HEK293 (cell line): Measurements from ENCODE around the gene PPIL4.

Experiments used
- CTCF ChIA-PET: fragments of 350-600 bp; formaldehyde crosslinking; extraction: SDS; loops from one replicate; lab custom pipeline; 2021; ENCODE audit warnings: antibody characterized with exemption; lab: Yijun Ruan, JAX
- POLR2A ChIA-PET: fragments of 300-600 bp; formaldehyde crosslinking; extraction: SDS; loops from one replicate; lab custom pipeline; 2020; ENCODE audit warnings: antibody characterized with exemption, inconsistent platforms; lab: Yijun Ruan, JAX
- H3K27ac ChIP-seq: fragments of 200-500 bp; sonication (Bioruptor generic); 2 replicates; pipeline ENCODE4 v1.5.1; 2014; ENCODE audit warnings: low read depth, low read length, control low read depth, inconsistent platforms; ENCODE audit errors: extremely low read depth
- H3K36me3 ChIP-seq, 2 experiments: fragments of 200-500 bp in 1 of 2; sonication (Bioruptor generic) in 1 of 2; 1 replicate in 1 of 2; 2 replicates in 1 of 2; pipeline ENCODE4 v1.5.1; 2014 to 2017; ENCODE audit warnings: inconsistent platforms in 2 of 2, low read length in 2 of 2; ENCODE audit not compliant: control insufficient read depth in 2 of 2, insufficient read depth in 1 of 2
- H3K4me1 ChIP-seq: fragments of 200-500 bp; sonication (Bioruptor generic); 2 replicates; pipeline ENCODE4 v1.5.1; 2014; ENCODE audit warnings: mild to moderate bottlenecking, low read length, inconsistent platforms; ENCODE audit not compliant: control insufficient read depth, insufficient read depth
- H3K4me3 ChIP-seq: 2 replicates; pipeline ENCODE4 v1.5.1; 2011; ENCODE audit warnings: low read depth, mild to moderate bottlenecking, control low read depth, low read length, moderate library complexity
- H3K9me3 ChIP-seq: fragments of 200-500 bp; sonication (Bioruptor generic); 2 replicates; pipeline ENCODE4 v1.5.1; 2014; ENCODE audit warnings: low read depth, low read length, inconsistent platforms; ENCODE audit not compliant: control insufficient read depth, insufficient read depth
- PRDM1 ChIP-seq: fragments of 450-650 bp; formaldehyde crosslinking; IDR thresholded peaks from 2 replicates; pipeline ENCODE4; 2016; ENCODE audit warnings: missing biosample characterization, missing genetic modification characterization
- SETDB1 ChIP-seq: IDR thresholded peaks from one replicate; pipeline ENCODE4 v1.6.1; 2017; ENCODE audit warnings: mild to moderate bottlenecking, low read length, moderate library complexity, mixed read lengths; ENCODE audit not compliant: insufficient read length
- ZBTB20 ChIP-seq: fragments of 450-650 bp; formaldehyde crosslinking; IDR thresholded peaks from 2 replicates; pipeline ENCODE4 v1.5.1; 2016; ENCODE audit warnings: missing biosample characterization, missing genetic modification characterization
- ZBTB48 ChIP-seq: fragments of 450-650 bp; formaldehyde crosslinking; IDR thresholded peaks from 2 replicates; pipeline ENCODE4 v1.5.1; 2016; ENCODE audit warnings: missing biosample characterization, missing genetic modification characterization
- ZFP41 ChIP-seq: fragments of 450-650 bp; formaldehyde crosslinking; IDR thresholded peaks from 2 replicates; pipeline ENCODE4 v1.5.1; 2016; ENCODE audit warnings: missing biosample characterization, missing genetic modification characterization, borderline replicate concordance
- ZNF121 ChIP-seq: fragments of 450-650 bp; formaldehyde crosslinking; IDR thresholded peaks from 2 replicates; pipeline ENCODE4 v1.5.1; 2016; ENCODE audit warnings: missing biosample characterization, missing genetic modification characterization
- ZNF133 ChIP-seq: fragments of 450-650 bp; formaldehyde crosslinking; IDR thresholded peaks from 2 replicates; pipeline ENCODE4 v1.5.1; 2016; ENCODE audit warnings: missing biosample characterization, missing genetic modification characterization
- ZNF146 ChIP-seq: fragments of 450-650 bp; formaldehyde crosslinking; IDR thresholded peaks from 2 replicates; pipeline ENCODE4 v1.5.1; 2016; ENCODE audit warnings: missing biosample characterization, missing genetic modification characterization
- ZNF202 ChIP-seq: fragments of 450-650 bp; formaldehyde crosslinking; IDR thresholded peaks from 2 replicates; pipeline ENCODE4 v1.5.1; 2016; ENCODE audit warnings: missing biosample characterization, missing genetic modification characterization, borderline replicate concordance
- ZNF239 ChIP-seq: fragments of 450-650 bp; formaldehyde crosslinking; IDR thresholded peaks from 2 replicates; pipeline ENCODE4 v1.5.1; 2016; ENCODE audit warnings: missing biosample characterization, missing genetic modification characterization
- ZNF266 ChIP-seq: fragments of 450-650 bp; formaldehyde crosslinking; IDR thresholded peaks from 2 replicates; pipeline ENCODE4 v1.5.1; 2016; ENCODE audit warnings: missing biosample characterization, missing genetic modification characterization, low read depth
- ZNF423 ChIP-seq: fragments of 450-650 bp; formaldehyde crosslinking; IDR thresholded peaks from 2 replicates; pipeline ENCODE4 v1.5.1; 2016; ENCODE audit warnings: missing biosample characterization, missing genetic modification characterization
- ZNF549 ChIP-seq: fragments of 450-650 bp; IDR thresholded peaks from 2 replicates; pipeline ENCODE4 v1.5.1; 2018; ENCODE audit warnings: missing biosample characterization, missing genetic modification characterization, mild to moderate bottlenecking, inconsistent platforms, moderate library complexity
- ZNF600 ChIP-seq: fragments of 450-650 bp; formaldehyde crosslinking; IDR thresholded peaks from 2 replicates; pipeline ENCODE4 v1.5.1; 2016; ENCODE audit warnings: missing biosample characterization, missing genetic modification characterization
- ZNF707 ChIP-seq: fragments of 450-650 bp; formaldehyde crosslinking; IDR thresholded peaks from 2 replicates; pipeline ENCODE4 v1.5.1; 2016; ENCODE audit warnings: missing biosample characterization, missing genetic modification characterization
- ZNF837 ChIP-seq: fragments of 450-650 bp; formaldehyde crosslinking; IDR thresholded peaks from 2 replicates; pipeline ENCODE4 v1.5.1; 2016; ENCODE audit warnings: missing biosample characterization, missing genetic modification characterization
- TF ChIP-seq, protein P1 (sequence below): fragments of 450-650 bp; formaldehyde crosslinking; IDR thresholded peaks from 2 replicates; pipeline ENCODE4 v1.5.1; 2016; ENCODE audit warnings: missing biosample characterization, missing genetic modification characterization
- TF ChIP-seq, protein P2 (sequence below): fragments of 450-650 bp; formaldehyde crosslinking; IDR thresholded peaks from 2 replicates; pipeline ENCODE4 v1.5.1; 2016; ENCODE audit warnings: missing biosample characterization, missing genetic modification characterization
- TF ChIP-seq, protein P3 (sequence below): fragments of 450-650 bp; formaldehyde crosslinking; IDR thresholded peaks from 2 replicates; pipeline ENCODE4 v1.5.1; 2017; ENCODE audit warnings: missing biosample characterization, missing genetic modification characterization
- TF ChIP-seq, protein P4 (sequence below): fragments of 450-650 bp; formaldehyde crosslinking; IDR thresholded peaks from 2 replicates; pipeline ENCODE4 v1.5.1; 2016; ENCODE audit warnings: missing biosample characterization, missing genetic modification characterization
- TF ChIP-seq, protein P5 (sequence below): fragments of 450-650 bp; formaldehyde crosslinking; IDR thresholded peaks from 2 replicates; pipeline ENCODE4 v1.5.1; 2016; ENCODE audit warnings: missing biosample characterization, missing genetic modification characterization
- TF ChIP-seq, protein P6 (sequence below): fragments of 450-650 bp; formaldehyde crosslinking; IDR thresholded peaks from 2 replicates; pipeline ENCODE4 v1.5.1; 2016; ENCODE audit warnings: missing biosample characterization, missing genetic modification characterization
- TF ChIP-seq, protein P7 (sequence below): fragments of 450-650 bp; formaldehyde crosslinking; IDR thresholded peaks from 2 replicates; pipeline ENCODE4 v1.5.1; 2016; ENCODE audit warnings: missing biosample characterization, missing genetic modification characterization

The PPIL4 gene

DNA sequence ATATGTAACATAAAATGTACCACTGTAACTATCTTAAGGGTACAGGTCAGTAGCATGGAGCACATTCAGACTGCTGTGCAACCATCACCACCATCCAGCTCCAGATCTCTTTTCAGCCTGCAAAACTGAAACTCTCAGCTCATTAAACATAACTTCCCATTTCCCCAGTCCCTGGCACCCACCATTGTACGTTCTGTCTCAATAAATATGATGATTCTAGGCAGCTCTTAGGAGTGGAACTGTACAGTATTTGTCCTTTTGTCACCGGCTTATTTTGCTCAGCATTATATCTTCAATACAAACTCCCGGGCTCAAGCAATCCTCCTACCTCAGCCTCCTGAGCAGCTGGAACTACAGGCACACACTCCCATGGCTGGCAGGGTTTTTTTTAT lies 62.5 kb downstream of the PPIL4 start:
- ChIA-PET POLR2A (interaction anchor here (1.4 kb wide), 1 partner anchor 9 kb away, joined by 3 read pairs; no protein-coding TSS in a partner anchor), CTCF (no interaction called here)
- H3K27ac ChIP-seq: no peak overlapping the region
- TF ChIP-seq, protein P1, sequence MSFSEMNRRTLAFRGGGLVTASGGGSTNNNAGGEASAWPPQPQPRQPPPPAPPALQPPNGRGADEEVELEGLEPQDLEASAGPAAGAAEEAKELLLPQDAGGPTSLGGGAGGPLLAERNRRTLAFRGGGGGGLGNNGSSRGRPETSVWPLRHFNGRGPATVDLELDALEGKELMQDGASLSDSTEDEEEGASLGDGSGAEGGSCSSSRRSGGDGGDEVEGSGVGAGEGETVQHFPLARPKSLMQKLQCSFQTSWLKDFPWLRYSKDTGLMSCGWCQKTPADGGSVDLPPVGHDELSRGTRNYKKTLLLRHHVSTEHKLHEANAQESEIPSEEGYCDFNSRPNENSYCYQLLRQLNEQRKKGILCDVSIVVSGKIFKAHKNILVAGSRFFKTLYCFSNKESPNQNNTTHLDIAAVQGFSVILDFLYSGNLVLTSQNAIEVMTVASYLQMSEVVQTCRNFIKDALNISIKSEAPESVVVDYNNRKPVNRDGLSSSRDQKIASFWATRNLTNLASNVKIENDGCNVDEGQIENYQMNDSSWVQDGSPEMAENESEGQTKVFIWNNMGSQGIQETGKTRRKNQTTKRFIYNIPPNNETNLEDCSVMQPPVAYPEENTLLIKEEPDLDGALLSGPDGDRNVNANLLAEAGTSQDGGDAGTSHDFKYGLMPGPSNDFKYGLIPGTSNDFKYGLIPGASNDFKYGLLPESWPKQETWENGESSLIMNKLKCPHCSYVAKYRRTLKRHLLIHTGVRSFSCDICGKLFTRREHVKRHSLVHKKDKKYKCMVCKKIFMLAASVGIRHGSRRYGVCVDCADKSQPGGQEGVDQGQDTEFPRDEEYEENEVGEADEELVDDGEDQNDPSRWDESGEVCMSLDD (tag by site-specific recombination): no peak
- TF ChIP-seq ZNF837 (tag by site-specific recombination): no peak
- TF ChIP-seq, protein P2, sequence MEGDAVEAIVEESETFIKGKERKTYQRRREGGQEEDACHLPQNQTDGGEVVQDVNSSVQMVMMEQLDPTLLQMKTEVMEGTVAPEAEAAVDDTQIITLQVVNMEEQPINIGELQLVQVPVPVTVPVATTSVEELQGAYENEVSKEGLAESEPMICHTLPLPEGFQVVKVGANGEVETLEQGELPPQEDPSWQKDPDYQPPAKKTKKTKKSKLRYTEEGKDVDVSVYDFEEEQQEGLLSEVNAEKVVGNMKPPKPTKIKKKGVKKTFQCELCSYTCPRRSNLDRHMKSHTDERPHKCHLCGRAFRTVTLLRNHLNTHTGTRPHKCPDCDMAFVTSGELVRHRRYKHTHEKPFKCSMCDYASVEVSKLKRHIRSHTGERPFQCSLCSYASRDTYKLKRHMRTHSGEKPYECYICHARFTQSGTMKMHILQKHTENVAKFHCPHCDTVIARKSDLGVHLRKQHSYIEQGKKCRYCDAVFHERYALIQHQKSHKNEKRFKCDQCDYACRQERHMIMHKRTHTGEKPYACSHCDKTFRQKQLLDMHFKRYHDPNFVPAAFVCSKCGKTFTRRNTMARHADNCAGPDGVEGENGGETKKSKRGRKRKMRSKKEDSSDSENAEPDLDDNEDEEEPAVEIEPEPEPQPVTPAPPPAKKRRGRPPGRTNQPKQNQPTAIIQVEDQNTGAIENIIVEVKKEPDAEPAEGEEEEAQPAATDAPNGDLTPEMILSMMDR (tag by site-specific recombination): no peak
- no peak for TF ChIP-seq ZNF600 (tag by site-specific recombination)
- TF ChIP-seq ZNF146 (tag by site-specific recombination): no peak
- TF ChIP-seq, protein P3, sequence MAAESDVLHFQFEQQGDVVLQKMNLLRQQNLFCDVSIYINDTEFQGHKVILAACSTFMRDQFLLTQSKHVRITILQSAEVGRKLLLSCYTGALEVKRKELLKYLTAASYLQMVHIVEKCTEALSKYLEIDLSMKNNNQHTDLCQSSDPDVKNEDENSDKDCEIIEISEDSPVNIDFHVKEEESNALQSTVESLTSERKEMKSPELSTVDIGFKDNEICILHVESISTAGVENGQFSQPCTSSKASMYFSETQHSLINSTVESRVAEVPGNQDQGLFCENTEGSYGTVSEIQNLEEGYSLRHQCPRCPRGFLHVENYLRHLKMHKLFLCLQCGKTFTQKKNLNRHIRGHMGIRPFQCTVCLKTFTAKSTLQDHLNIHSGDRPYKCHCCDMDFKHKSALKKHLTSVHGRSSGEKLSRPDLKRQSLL: no peak
- no peak for TF ChIP-seq ZBTB48 (tag by site-specific recombination)
- no peak for TF ChIP-seq ZNF121 (tag by site-specific recombination)
- no peak for TF ChIP-seq SETDB1
- TF ChIP-seq, protein P4, sequence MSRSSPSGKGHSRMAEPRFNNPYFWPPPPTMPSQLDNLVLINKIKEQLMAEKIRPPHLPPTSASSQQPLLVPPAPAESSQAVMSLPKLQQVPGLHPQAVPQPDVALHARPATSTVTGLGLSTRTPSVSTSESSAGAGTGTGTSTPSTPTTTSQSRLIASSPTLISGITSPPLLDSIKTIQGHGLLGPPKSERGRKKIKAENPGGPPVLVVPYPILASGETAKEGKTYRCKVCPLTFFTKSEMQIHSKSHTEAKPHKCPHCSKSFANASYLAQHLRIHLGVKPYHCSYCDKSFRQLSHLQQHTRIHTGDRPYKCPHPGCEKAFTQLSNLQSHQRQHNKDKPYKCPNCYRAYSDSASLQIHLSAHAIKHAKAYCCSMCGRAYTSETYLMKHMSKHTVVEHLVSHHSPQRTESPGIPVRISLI: no peak
- TF ChIP-seq ZNF707: no peak
- TF ChIP-seq ZNF239 (tag by site-specific recombination): no peak
- TF ChIP-seq, protein P5, sequence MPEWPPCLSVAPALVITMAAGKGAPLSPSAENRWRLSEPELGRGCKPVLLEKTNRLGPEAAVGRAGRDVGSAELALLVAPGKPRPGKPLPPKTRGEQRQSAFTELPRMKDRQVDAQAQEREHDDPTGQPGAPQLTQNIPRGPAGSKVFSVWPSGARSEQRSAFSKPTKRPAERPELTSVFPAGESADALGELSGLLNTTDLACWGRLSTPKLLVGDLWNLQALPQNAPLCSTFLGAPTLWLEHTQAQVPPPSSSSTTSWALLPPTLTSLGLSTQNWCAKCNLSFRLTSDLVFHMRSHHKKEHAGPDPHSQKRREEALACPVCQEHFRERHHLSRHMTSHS (tag by site-specific recombination): no peak
- TF ChIP-seq ZNF266 (tag by site-specific recombination): no peak
- H3K36me3 ChIP-seq: no peaks in the 10 kb centered on the region
- H3K4me1 ChIP-seq: no peaks in the 10 kb centered on the region
- no peak overlapping the region for H3K4me3 ChIP-seq
- H3K9me3 ChIP-seq: no peaks in the 10 kb centered on the region

DNA sequence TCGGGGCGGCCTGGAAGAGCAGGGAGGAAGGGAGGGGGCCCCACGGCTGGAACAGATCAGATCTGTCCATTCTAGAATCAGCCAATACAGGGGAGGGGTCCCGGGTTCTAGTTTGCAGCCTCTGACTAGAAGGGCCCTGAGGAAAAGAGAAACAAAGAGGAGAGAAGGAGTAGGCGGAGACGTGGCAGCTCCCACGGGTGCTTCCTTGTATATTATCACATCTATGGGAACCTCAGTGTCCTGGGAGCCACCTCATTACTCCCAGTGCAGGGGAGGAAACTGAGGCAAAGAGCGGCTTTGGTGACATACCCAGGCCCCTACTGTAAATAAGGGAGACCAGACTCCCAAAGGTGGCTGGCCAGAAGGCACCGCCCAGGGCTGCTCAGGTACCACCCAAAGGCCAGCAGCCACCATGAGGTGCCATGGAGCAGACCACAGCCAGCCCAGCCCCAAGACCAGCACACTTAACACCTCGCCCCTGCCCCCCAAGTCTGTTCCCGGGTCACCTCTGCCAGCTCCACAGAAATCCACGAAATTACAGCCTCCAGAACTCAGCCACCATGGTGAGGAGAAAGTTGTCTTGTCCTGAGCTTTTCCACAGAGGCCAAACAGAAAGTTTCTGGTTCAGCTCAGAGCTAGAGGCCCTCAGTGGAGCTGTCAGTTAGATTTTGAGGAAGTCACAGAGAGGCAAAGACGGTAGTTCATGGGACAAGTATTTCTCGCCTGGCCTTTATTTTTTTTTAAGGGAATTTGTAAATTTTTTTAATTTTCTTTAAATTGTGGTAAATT lies 63.1 kb downstream of the PPIL4 start:
- ChIA-PET POLR2A (interaction anchor here (1.4 kb wide), 1 partner anchor 8 kb away, joined by 3 read pairs; no protein-coding TSS in a partner anchor), CTCF (no interaction called here)
- Histone ChIP-seq H3K9me3 (no peaks in the 10 kb centered on the region), H3K27ac (no peak overlapping the region), H3K36me3 (no peaks in the 10 kb centered on the region), H3K4me3 (no peak overlapping the region), H3K4me1 (no peaks in the 10 kb centered on the region)
- TF ChIP-seq ZNF423 (tag by site-specific recombination): no peak
- TF ChIP-seq, protein P6, sequence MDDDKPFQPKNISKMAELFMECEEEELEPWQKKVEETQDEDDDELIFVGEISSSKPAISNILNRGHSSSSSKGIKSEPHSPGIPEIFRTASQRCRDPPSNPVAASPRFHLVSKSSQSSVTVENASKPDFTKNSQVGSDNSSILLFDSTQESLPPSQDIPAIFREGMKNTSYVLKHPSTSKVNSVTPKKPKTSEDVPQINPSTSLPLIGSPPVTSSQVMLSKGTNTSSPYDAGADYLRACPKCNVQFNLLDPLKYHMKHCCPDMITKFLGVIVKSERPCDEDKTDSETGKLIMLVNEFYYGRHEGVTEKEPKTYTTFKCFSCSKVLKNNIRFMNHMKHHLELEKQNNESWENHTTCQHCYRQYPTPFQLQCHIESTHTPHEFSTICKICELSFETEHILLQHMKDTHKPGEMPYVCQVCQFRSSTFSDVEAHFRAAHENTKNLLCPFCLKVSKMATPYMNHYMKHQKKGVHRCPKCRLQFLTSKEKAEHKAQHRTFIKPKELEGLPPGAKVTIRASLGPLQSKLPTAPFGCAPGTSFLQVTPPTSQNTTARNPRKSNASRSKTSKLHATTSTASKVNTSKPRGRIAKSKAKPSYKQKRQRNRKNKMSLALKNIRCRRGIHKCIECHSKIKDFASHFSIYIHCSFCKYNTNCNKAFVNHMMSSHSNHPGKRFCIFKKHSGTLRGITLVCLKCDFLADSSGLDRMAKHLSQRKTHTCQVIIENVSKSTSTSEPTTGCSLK (tag by site-specific recombination): no peak
- TF ChIP-seq ZFP41 (tag by site-specific recombination): no peak
- no peak for TF ChIP-seq ZNF202 (tag by site-specific recombination)
- no peak for TF ChIP-seq PRDM1 (tag by site-specific recombination)
- no peak for TF ChIP-seq ZBTB20 (tag by site-specific recombination)
- TF ChIP-seq, protein P7, sequence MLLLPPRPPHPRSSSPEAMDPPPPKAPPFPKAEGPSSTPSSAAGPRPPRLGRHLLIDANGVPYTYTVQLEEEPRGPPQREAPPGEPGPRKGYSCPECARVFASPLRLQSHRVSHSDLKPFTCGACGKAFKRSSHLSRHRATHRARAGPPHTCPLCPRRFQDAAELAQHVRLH (tag by site-specific recombination): no peak
- no peak for TF ChIP-seq ZNF133 (tag by site-specific recombination)
- TF ChIP-seq ZNF549 (tag by site-specific recombination): no peak
